ENCODE data around the gene DUOXA1. TPM values are rescaled to one million over a fixed set of nuclear protein-coding genes. Genes with fewer than 3 reads are reported as not detected.
"Not testable (repeated sequence)": the region's sequence is repeated elsewhere in the genome, so short reads cannot be mapped to it uniquely, and the experiment has no call there.

DUOXA1 gene
- polyA plus RNA-seq, 3 donors, result 0.16 to 0.22 (median 0.21) TPM

DNA sequence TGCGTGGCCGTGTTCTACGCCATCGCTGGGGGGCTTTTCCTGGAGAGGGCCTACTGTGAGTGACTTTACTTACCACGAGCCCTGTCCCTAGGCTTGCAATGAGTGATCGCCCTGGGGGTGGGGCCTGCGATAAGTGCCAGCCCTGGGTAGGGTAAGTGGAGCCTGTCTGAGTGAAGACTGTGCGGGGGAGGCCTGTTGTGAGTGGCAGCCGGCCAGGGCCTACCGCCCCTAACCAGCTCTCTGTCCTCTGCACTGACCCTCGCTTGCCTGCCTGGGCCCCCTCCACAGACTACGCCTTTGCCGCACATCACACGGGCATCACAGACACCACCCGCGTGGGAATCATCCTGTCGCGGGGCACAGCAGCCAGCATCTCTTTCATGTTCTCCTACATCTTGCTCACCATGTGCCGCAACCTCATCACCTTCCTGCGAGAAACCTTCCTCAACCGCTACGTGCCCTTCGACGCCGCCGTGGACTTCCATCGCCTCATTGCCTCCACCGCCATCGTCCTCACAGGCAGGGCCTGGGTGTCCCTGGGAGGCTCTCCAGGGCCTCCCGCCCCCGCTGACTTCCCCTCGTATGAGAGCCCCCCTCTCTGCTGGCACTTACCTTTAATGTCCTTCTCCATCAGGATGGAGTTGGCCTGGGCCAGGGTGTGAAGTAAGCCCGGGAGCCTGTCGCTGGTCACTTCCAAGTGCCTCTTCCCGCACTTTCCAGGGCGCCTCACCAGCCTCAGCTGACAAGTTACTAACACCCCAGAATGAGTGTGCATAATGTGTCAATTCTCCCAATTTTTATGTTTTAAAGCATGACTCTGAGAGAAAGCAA lies 22.5 kb upstream of the DUOXA1 start:
- DNase-seq (ENCODE audit: low read depth in 3 of 3, low spot score in 2 of 3), result no peak

DNA sequence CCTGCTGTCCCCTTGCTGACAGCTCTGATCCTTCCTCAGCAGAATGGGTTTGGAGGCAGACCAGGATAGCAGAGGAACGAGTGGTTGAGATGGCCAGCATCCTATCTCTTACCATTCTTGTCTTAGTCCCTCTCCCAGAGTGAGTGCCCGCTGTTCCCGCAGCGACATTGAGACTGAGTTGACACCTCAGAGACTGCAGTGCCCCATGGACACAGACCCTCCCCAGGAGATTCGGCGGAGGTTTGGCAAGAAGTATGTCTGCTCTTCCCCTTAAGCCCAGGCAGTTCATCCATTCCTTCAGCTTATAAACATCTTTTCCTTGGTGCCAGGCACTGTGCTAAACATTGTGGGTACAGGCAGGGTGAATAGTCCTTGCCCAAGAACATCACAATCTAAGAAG lies 21.3 kb upstream of the DUOXA1 start:
- DNase-seq (ENCODE audit: low read depth in 3 of 3, low spot score in 2 of 3), result no peak

DNA sequence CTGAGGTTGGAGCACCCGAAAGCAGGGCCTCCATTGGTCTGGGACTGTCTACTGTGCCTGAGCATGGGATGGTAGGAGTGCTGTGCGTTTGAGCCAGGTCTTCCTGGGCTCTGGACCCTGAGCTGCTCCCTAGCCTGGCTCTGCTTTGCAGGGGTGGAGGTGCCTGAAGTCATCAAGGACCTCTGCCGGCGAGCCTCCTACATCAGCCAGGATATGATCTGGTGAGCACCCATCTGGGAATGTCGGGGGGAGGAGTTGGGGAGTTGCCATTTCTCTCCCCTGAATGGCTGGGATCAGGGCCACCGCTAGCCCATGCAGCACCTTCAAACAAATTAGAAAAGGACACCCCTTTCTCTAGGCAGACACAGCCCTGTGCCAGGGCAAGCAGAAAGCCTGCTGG lies 20.8 kb upstream of the DUOXA1 start:
- DNase-seq (ENCODE audit: low read depth in 3 of 3, low spot score in 2 of 3), result no peak

DNA sequence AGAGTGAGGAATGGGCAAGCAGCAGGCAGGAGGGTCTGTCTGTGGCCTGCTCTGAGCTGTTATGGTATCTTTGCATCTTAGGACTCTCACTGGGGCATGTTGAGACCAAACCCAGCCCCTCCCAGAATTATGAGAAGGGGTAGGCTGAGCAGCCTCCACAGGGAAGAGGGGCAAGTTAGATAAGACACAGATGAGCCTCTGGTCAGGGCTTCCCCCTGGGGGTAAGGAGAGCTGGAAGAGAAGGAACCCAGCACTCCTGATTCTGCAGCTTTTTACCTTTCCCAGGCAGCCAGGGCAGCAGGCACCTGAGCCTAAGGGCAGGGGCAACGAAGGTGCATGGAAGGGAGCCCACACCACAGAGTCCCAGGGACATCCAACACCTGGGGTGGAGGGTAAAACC lies 19.4 kb upstream of the DUOXA1 start:
- DNase-seq (ENCODE audit: low read depth in 3 of 3, low spot score in 2 of 3), result no peak

DNA sequence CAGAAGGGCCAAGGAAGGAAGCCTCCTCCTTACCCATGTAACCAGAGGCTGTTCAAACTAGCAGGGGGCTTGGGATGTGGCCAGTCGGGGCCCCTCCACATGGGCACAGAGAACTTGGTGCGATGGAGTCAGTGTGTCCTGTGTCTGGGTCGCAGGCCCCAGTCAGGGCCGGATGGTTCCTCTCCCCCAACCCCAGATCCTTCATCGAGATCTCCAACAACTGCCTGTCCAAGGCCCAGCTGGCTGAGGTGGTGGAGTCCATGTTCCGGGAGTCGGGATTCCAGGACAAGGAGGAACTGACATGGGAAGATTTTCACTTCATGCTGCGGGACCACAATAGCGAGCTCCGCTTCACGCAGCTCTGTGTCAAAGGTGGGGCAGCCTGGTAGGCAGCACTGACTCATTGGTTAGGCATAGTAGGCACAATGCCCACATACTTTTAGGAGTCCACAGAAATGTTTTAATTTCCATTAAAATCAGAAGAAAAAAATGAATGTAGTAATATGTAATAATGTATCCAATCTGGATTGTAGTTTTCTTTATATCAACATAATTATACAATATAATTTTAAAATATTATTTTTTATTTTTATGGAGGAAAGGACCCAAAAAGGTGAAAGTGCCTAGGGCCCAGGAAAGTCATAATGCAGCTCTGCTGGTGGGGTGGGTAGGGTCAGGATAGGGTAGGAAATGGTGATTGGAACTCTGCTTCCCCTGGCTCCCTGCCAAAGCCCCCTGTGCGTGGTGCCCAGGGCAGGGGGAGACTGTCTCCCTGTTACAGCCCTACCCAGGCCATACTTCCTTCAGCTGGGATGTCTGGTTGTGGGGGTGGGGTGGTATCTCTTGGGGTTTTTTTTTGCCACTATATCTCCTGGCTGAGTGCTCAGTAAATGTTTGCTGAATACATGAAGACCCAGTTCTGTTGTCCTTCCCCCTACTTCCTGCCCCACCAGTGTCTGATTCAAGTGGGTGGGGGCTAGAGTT lies 18.7 kb upstream of the DUOXA1 start:
- DNase-seq (ENCODE audit: low read depth in 3 of 3, low spot score in 2 of 3), result no peak

DNA sequence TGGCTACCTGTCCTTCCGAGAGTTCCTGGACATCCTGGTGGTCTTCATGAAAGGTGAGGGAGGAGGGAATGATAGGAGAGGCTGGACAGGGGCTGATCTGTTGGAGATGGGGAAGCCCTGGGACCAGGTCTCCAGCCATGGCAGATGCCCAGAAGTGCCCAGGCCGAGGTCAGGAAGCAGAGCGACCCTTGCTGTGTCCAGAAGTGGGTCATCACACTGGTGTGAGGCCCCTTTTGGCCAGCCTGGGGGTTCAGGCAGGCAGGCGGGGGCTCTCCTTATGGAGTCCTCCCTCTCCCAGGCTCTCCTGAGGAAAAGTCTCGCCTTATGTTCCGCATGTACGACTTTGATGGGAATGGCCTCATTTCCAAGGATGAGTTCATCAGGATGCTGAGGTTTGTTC lies 17.9 kb upstream of the DUOXA1 start:
- DNase-seq (ENCODE audit: low read depth in 3 of 3, low spot score in 2 of 3), result no peak

DNA sequence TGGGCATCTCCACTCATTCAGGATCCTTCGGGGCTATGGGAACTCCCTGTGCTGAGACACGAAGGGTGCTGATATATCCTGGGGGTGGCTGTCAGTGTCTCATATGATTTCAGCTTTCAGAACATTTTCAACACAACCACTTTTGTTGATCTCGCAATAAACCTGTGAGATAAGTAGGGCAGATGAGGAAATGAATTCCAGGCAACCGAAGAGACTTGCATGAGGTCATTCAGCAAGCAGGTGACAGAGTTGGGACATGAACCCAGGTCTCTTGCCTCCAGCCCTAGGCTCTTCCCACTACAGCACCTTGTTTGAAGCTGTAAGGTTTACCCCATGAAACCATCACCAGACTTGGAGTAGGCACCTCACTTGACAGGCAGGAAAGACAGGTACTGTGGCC lies 16.7 kb upstream of the DUOXA1 start:
- no peak for DNase-seq (ENCODE audit: low read depth in 3 of 3, low spot score in 2 of 3)

DNA sequence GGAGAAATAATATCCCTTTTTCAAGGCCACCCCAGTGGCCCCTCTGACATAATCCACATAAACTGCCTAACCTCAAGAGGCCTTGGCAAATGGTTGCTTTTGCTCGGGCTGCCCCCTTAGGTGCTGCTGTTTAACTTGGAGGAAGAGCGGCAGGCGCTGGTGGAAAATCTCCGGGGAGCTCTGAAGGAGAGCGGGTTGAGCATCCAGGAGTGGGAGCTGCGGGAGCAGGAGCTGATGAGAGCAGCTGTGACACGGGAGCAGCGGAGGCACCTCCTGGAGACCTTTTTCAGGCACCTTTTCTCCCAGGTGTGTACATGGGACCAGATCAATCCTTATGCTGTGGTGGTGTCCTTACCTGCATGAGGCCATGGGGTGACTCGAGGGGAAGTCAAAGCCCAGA lies 15.1 kb upstream of the DUOXA1 start:
- no peak for DNase-seq (ENCODE audit: low read depth in 3 of 3, low spot score in 2 of 3)

DNA sequence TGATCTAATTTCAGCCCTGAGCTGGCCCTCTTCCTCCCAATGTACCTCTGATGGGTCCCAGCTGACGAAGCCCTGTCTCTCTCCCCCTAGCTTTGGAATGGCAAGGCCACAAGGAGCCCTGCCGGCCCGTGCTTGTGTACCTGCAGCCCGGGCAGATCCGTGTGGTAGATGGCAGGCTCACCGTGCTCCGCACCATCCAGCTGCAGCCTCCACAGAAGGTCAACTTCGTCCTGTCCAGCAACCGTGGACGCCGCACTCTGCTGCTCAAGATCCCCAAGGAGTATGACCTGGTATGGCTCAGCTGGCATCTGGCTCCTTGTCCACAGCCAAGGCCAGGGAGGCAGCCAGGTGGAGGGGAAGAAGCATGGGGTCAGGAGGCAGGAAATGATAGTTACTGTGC lies 14.3 kb upstream of the DUOXA1 start:
- no peak for DNase-seq (ENCODE audit: low read depth in 3 of 3, low spot score in 2 of 3)

DNA sequence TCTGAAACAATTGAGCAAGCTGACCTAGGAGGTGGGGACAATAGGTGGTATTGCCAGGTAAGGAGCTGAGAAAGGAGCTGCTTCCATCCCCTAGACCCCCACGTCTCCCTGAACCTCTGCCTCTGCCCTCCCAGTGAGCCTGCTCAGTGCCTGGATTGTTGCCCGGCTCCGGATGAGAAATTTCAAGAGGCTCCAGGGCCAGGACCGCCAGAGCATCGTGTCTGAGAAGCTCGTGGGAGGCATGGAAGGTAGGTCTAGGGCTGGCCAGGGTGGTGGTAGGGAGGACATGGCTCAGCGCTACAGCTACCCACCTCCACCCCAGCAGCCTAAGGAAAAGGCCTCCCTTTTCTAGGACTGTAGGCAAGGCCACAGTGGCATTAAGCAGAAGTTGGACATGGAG lies 13.4 kb upstream of the DUOXA1 start:
- no peak for DNase-seq (ENCODE audit: low read depth in 3 of 3, low spot score in 2 of 3)

DNA sequence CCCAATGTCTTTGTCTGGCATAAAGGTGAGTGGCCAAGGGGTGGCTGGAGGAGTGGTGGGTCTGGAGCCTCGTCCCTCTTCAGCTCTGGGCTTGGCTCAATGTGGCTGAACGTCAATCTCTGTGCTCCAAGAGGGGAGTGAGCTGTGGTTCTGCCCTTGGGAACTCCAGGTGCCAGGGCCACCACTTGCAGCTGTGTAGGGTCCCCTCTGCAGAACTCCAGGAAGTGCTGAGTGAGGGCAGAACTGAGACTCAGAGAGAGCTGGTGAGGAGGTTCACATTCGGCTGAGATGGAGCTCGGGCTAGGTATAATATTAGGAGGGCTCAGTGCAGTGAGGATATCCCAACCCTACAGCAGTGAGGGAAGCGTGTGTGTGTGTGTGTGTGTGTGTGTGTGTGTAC lies 11.7 kb upstream of the DUOXA1 start:
- DNase-seq (ENCODE audit: low read depth in 3 of 3, low spot score in 2 of 3), result no peak

DNA sequence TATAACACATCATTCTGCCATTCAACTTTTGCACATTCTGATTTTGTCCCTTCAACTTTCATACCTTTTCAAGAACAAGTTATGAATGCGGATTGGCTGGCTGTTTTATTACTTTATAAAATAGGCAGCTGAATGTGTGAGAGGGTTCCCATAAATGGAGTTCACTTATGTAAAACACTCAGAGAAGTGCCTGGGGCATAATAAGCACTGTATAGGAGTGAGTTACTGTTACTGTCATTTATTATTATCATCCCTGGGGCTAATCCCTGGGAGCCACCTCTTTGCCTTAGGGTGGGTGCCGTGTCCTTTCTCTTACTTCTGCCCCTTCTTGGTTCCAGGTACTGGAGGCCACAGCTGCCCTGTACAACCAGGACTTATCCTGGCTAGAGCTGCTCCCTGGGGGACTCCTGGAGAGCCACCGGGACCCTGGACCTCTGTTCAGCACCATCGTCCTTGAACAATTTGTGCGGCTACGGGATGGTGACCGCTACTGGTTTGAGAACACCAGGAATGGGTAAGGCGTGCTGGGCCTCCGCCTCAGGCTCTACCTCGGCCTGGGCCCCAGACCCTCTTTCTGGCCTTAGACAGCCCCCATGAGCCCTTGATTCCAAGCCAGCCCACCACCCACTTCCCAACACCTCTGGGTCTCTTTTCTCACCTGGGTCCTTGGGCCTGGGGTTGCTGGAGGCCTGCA lies 11.0 kb upstream of the DUOXA1 start:
- DNase-seq (ENCODE audit: low read depth in 3 of 3, low spot score in 2 of 3), result no peak

DNA sequence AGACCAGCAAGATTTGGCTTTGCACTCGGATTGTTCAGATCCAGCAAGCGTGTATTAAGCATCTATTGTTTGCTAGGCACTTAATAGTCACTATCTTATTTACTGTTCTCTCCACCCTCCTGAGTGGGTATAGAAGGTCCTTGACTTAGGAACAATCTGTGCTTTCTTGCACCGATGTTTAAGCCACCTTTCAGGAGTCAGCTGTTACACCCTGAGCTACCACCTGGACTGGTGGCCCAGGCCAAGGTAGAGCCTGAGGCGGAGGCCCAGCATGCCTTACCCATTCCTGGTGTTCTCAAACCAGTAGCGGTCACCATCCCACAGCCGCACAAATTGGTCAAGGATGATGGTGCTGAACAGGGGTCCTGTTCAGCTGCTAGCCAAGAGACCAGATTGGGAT lies 10.1 kb upstream of the DUOXA1 start:
- DNase-seq (ENCODE audit: low read depth in 3 of 3, low spot score in 2 of 3), result no peak

DNA sequence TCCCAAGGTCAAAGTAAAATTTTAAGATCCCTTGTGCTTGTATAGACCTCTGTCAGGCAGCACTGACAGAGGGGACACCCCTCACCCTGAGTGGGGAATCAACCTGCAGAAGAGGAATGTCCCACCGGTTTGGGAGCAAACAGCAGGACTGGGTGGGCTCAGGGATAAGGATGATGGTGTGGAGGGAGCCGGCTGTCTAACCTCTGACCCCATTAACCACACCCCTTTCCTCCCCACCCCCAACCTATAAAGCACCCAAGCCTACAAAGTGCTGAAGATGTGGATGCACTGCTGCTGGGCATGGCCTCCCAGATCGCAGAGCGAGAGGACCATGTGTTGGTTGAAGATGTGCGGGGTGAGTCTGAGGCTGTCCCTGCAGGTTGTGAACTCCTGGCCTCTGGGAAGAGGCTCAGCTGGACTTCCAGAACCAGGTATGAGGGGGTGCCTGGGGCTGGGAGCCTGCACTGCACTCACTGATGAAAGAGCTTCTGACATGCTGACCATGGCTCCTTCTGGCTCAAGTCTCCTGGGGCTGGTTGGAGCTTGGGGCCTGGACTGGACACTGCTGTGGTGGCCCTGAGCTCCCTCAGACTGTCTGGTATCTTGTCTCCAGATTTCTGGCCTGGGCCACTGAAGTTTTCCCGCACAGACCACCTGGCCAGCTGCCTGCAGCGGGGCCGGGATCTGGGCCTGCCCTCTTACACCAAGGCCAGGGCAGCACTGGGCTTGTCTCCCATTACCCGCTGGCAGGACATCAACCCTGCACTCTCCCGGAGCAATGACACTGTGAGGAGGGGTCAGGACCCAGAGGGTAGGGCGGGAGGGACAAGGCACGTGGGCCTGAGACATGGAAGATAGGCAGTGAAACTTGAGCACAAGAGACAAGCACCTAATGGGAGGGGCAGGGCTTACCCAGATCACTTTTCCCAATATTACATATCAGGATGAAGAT lies 9.4 kb upstream of the DUOXA1 start:
- no peak for DNase-seq (ENCODE audit: low read depth in 3 of 3, low spot score in 2 of 3)

DNA sequence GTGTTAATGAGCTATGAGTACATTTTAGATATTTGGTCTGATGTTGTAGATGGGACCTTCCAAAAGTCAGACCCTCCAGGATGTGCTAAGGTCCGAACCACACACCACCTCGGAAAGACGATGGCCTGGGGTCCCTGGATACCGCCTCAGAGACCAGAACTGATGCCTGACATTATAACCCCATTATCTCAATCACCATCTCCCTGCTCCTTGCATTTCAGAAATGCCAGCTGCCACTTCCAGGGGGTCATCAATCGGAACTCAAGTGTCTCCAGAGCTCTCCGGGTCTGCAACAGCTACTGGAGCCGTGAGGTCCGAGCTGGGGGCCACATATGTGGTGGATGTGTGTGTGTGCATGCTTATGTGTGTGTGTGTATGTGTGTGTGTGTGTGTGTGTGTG lies 8.0 kb upstream of the DUOXA1 start:
- DNase-seq (ENCODE audit: low read depth in 3 of 3, low spot score in 2 of 3), result no peak

DNA sequence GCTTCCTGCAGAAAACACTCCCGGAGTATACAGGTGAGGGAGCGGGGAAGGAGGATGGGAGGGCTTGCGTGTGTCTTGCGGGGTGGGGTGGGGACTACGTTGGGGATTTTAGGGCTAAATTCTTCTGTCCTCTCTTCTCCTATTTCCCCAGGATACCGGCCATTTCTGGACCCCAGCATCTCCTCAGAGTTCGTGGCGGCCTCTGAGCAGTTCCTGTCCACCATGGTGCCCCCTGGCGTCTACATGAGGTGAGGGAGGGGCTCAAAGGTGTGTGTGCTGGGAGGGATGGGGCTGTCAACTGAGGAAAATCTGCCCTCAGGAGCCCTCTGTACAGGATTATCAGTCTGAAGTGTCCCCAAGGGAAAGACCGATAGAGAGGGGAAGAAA lies 6.7 kb upstream of the DUOXA1 start:
- DNase-seq (ENCODE audit: low read depth in 3 of 3, low spot score in 2 of 3), result no peak

DNA sequence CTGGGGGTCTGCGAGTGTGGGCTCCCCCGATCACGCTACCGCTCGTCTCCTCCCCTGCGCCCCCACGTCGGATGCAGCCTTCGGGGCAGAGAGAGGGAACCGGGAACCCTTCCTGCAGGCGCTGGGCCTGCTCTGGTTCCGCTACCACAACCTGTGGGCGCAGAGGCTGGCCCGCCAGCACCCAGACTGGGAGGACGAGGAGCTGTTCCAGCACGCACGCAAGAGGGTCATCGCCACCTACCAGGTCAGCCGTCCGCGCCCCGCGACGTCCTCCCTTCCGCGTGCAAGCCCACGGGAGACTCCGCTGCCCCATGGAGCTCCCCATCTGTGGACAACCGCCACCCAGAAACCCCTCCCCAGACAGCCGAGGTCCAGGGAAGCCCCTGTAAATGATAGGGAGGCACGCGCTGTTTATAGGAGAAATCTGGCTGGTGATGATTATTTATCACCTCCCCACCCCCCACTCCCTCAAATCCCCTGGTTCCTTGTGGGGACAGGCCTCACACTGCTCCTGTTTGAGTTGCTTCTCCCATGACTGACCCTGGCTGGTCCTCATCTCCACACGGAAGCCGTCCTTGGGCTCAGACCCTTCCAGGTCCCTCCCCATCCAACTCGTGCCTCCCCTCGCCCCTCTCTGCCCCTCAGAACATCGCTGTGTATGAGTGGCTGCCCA lies 6.2 kb upstream of the DUOXA1 start:
- not testable (repeated sequence) for DNase-seq (ENCODE audit: low read depth in 3 of 3, low spot score in 2 of 3)

DNA sequence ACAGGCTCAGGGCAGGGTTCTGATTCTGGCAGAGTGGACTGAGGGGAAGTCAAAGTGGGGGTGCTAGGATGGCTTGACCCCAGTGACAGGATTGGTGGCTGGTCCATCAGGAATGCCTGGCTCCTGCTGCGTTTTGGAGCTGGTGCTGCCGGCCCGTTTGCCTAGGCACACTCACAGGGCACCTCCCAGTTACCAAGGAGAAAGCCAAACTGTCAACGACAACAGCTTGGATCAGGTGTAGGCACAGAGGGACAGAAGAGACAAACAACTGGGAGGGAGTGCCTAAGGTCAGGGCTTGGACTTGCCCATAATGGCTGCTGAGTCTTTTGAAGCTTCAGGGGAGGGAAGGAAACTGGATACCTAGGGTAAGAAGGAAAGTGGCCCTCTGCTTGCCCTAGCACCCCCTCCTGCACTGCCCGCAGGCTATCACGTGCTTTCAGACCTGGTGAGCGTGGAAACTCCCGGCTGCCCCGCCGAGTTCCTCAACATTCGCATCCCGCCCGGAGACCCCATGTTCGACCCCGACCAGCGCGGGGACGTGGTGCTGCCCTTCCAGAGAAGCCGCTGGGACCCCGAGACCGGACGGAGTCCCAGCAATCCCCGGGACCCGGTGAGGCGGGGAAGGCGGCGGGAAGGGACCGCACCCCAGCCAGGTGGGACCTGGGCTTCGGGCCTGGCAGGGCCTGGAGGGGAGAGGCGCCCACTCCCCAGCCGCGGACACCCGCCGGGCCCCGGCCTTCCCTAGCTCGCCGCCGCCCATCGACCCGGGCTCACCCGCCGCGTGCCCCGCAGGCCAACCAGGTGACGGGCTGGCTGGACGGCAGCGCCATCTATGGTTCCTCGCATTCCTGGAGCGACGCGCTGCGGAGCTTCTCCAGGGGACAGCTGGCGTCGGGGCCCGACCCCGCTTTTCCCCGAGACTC lies 5.3 kb upstream of the DUOXA1 start:
- DNase-seq (ENCODE audit: low read depth in 3 of 3, low spot score in 2 of 3), result no peak
